Effector memory CD4-positive, alpha-beta T cell (primary cell): ENCODE measurements around the gene CAMSAP3.

Experiments used
- DNase-seq, 3 donors: peaks; one replicate each; pipeline ENCODE4 v3.0.0-alpha.2; 2020
- H3K27ac ChIP-seq: 2 replicates; pipeline ENCODE4 v1.7.0; 2013; ENCODE audit warnings: mild to moderate bottlenecking, low read length, moderate library complexity; ENCODE audit not compliant: insufficient read depth, poor library complexity, severe bottlenecking
- H3K27me3 ChIP-seq: replicated peaks from 2 replicates; pipeline ENCODE4 v1.7.0; 2013; ENCODE audit warnings: mild to moderate bottlenecking, low read length; ENCODE audit not compliant: insufficient read depth, control insufficient read depth, poor library complexity, severe bottlenecking
- H3K36me3 ChIP-seq: 2 replicates; pipeline ENCODE4 v1.7.0; 2013; ENCODE audit warnings: mild to moderate bottlenecking, low read length, moderate library complexity; ENCODE audit not compliant: control insufficient read depth, insufficient read depth
- H3K4me1 ChIP-seq: 2 replicates; pipeline ENCODE4 v1.7.0; 2013; ENCODE audit warnings: low read length, mild to moderate bottlenecking; ENCODE audit not compliant: control insufficient read depth, insufficient read depth, poor library complexity, severe bottlenecking
- H3K4me3 ChIP-seq: 2 replicates; pipeline ENCODE4 v1.7.0; 2013; ENCODE audit warnings: low read length, low read depth, mild to moderate bottlenecking; ENCODE audit not compliant: insufficient read depth, poor library complexity, severe bottlenecking
- H3K9me3 ChIP-seq: 2 replicates; pipeline ENCODE4 v1.7.0; 2013; ENCODE audit warnings: mild to moderate bottlenecking, low read length, moderate library complexity; ENCODE audit not compliant: control insufficient read depth

CAMSAP3 gene

GRCh38 chr19:7611541-7612279 lies 16.0 kb downstream of the CAMSAP3 start:
- no peak for DNase-seq
- H3K4me3 ChIP-seq = no peak overlapping the region
- H3K27me3 ChIP-seq = no peaks in the 10 kb centered on the region
- H3K27ac ChIP-seq = no peak overlapping the region
- no peaks in the 10 kb centered on the region for H3K36me3 ChIP-seq
- no peaks in the 10 kb centered on the region for H3K4me1 ChIP-seq
- no peaks in the 10 kb centered on the region for H3K9me3 ChIP-seq

- Histone ChIP-seq H3K4me3 (no peak overlapping the region), H3K27me3 (no peaks in the 10 kb centered on the region), H3K4me1 (no peaks in the 10 kb centered on the region), H3K27ac (no peak overlapping the region), H3K36me3 (no peaks in the 10 kb centered on the region), H3K9me3 (no peaks in the 10 kb centered on the region)
- DNase-seq = no peak
These were observed 16.9 kb downstream of the CAMSAP3 start for GRCh38 chr19:7612282-7613274.

GRCh38 chr19:7614859-7615741 lies 19.4 kb downstream of the CAMSAP3 start:
- no peaks in the 10 kb centered on the region for H3K27me3 ChIP-seq
- peaks cover 11% of the 10 kb centered on the region for H3K36me3 ChIP-seq
- DNase-seq = no peak
- no peaks in the 10 kb centered on the region for H3K9me3 ChIP-seq
- no peak overlapping the region for H3K4me3 ChIP-seq
- no peaks in the 10 kb centered on the region for H3K4me1 ChIP-seq
- no peak overlapping the region for H3K27ac ChIP-seq

- DNase-seq = no peak
- peaks cover 32% of the 10 kb centered on the region for H3K36me3 ChIP-seq
These were observed 21.5 kb downstream of the CAMSAP3 start for GRCh38 chr19:7617172-7617571.

GRCh38 chr19:7617735-7618134 lies 22.1 kb downstream of the CAMSAP3 start:
- DNase-seq = no peak
- no peak overlapping the region for H3K4me3 ChIP-seq
- no peaks in the 10 kb centered on the region for H3K27me3 ChIP-seq
- no peak overlapping the region for H3K27ac ChIP-seq
- peaks cover 38% of the 10 kb centered on the region for H3K36me3 ChIP-seq
- no peaks in the 10 kb centered on the region for H3K4me1 ChIP-seq
- no peaks in the 10 kb centered on the region for H3K9me3 ChIP-seq

More at GRCh38 chr19:7617172-7617571, 21.5 kb downstream of the CAMSAP3 start:
- Histone ChIP-seq H3K4me1 (no peaks in the 10 kb centered on the region), H3K27ac (no peak overlapping the region), H3K27me3 (no peaks in the 10 kb centered on the region), H3K9me3 (no peaks in the 10 kb centered on the region), H3K4me3 (no peak overlapping the region)

GRCh38 chr19:7618348-7618747 lies 22.7 kb downstream of the CAMSAP3 start:
- H3K4me1 ChIP-seq = no peaks in the 10 kb centered on the region
- H3K27ac ChIP-seq = no peak overlapping the region
- no peaks in the 10 kb centered on the region for H3K27me3 ChIP-seq
- no peak for DNase-seq
- no peak overlapping the region for H3K4me3 ChIP-seq
- no peaks in the 10 kb centered on the region for H3K9me3 ChIP-seq
- H3K36me3 ChIP-seq = peaks cover 44% of the 10 kb centered on the region

- H3K4me3 ChIP-seq = no peak overlapping the region
- no peaks in the 10 kb centered on the region for H3K27me3 ChIP-seq
- peaks cover 50% of the 10 kb centered on the region for H3K36me3 ChIP-seq
- H3K9me3 ChIP-seq = no peaks in the 10 kb centered on the region
- H3K27ac ChIP-seq = no peak overlapping the region
- DNase-seq = no peak
- no peaks in the 10 kb centered on the region for H3K4me1 ChIP-seq
These were observed 23.3 kb downstream of the CAMSAP3 start for GRCh38 chr19:7618771-7619510.

- H3K4me1 ChIP-seq = no peaks in the 10 kb centered on the region
- H3K4me3 ChIP-seq = no peak overlapping the region
- DNase-seq = no peak
- no peaks in the 10 kb centered on the region for H3K27me3 ChIP-seq
- H3K27ac ChIP-seq = no peak overlapping the region
- H3K36me3 ChIP-seq = peaks cover 56% of the 10 kb centered on the region
- H3K9me3 ChIP-seq = no peaks in the 10 kb centered on the region
These were observed 24.2 kb downstream of the CAMSAP3 start for GRCh38 chr19:7619671-7620441.
